GM19193 (cell line): ENCODE measurements around the gene TMEM106C.

Source experiments
- POLR2A ChIP-seq: IDR thresholded peaks from 4 replicates; pipeline ENCODE4 v1.6.1; 2011; ENCODE audit not compliant: insufficient read depth, insufficient read length; ENCODE audit errors: extremely low read depth

TMEM106C gene

GRCh38 chr12:48005001-48005749, 41.8 kb downstream of the TMEM106C start:
- no peak for TF ChIP-seq POLR2A

- no peak for TF ChIP-seq POLR2A
These were observed 42.3 kb downstream of the TMEM106C start for GRCh38 chr12:48005750-48006021.

- TF ChIP-seq POLR2A = no peak
These were observed 43.8 kb downstream of the TMEM106C start for GRCh38 chr12:48007206-48007605.

GRCh38 chr12:48008349-48008748, 45.0 kb downstream of the TMEM106C start:
- no peak for TF ChIP-seq POLR2A

- TF ChIP-seq POLR2A = no peak
These were observed 45.6 kb downstream of the TMEM106C start for GRCh38 chr12:48008950-48009349.

- no peak for TF ChIP-seq POLR2A
These were observed 46.1 kb downstream of the TMEM106C start for GRCh38 chr12:48009471-48009870.

- TF ChIP-seq POLR2A = no peak
These were observed 47.1 kb downstream of the TMEM106C start for GRCh38 chr12:48010366-48010970.

- no peak for TF ChIP-seq POLR2A
These were observed 48.7 kb downstream of the TMEM106C start for GRCh38 chr12:48012070-48012469.

- no peak for TF ChIP-seq POLR2A
These were observed 49.9 kb downstream of the TMEM106C start for GRCh38 chr12:48013287-48013686.

- no peak for TF ChIP-seq POLR2A
These were observed 51.7 kb downstream of the TMEM106C start for GRCh38 chr12:48015129-48015528.

GRCh38 chr12:48015954-48016353, 52.6 kb downstream of the TMEM106C start:
- TF ChIP-seq POLR2A = no peak

- no peak for TF ChIP-seq POLR2A
These were observed 53.1 kb downstream of the TMEM106C start for GRCh38 chr12:48016373-48017020.

GRCh38 chr12:48017496-48017895, 54.1 kb downstream of the TMEM106C start:
- no peak for TF ChIP-seq POLR2A

GRCh38 chr12:48017921-48018617, 54.7 kb downstream of the TMEM106C start:
- no peak for TF ChIP-seq POLR2A
